IgD-negative memory B cell (primary cell): ENCODE measurements around the gene KCNH5. TPM values are rescaled to one million over a fixed set of nuclear protein-coding genes. Genes with fewer than 3 reads are reported as not detected.

ENCODE experiments used
- H3K27ac Mint-ChIP-seq, 3 donors: one replicate each; pipeline ENCODE4 v1.8.0; 2020 to 2022; ENCODE audit warnings: mild to moderate bottlenecking in 3 of 3, mixed read lengths in 3 of 3, moderate library complexity in 1 of 3
- H3K27me3 Mint-ChIP-seq: one replicate; pipeline ENCODE4 v1.8.0; 2021; ENCODE audit warnings: mixed read lengths
- H3K36me3 Mint-ChIP-seq: one replicate; pipeline ENCODE4 v1.8.0; 2020; ENCODE audit warnings: mild to moderate bottlenecking, mixed read lengths
- H3K4me1 Mint-ChIP-seq, 3 donors: one replicate each; pipeline ENCODE4 v1.8.0; 2020 to 2022; ENCODE audit warnings: mixed read lengths in 3 of 3, mild to moderate bottlenecking in 1 of 3
- H3K4me3 Mint-ChIP-seq, 4 donors: one replicate each; pipeline ENCODE4 v1.8.0; 2020 to 2022; ENCODE audit warnings: mild to moderate bottlenecking in 4 of 4, mixed read lengths in 4 of 4, moderate library complexity in 3 of 4
- H3K9me3 Mint-ChIP-seq, 3 donors: one replicate each; pipeline ENCODE4 v1.8.0; 2020 to 2021; ENCODE audit warnings: mixed read lengths in 3 of 3, mild to moderate bottlenecking in 1 of 3
- polyA plus RNA-seq: library from polyadenylated mRNA; unstranded; fragments of 300-500 nt; fragmentation: Illumina TruSeq; gene quantifications from one replicate; pipeline ENCODE4 v1.2.3, GENCODE V29; 2021

The KCNH5 gene
- polyA plus RNA-seq, 1 donor from 2014 or later, result not detected

- H3K9me3 Mint-ChIP-seq, result peaks cover 0 to 2% (median 0%) of the 10 kb centered on the region in 3 donors
- no peak overlapping the region for H3K4me3 Mint-ChIP-seq
- no peak overlapping the region for H3K27ac Mint-ChIP-seq
- H3K27me3 Mint-ChIP-seq, result no peaks in the 10 kb centered on the region
- H3K4me1 Mint-ChIP-seq, result no peaks in the 10 kb centered on the region
- no peaks in the 10 kb centered on the region for H3K36me3 Mint-ChIP-seq
Measured at GRCh38 chr14:62709773-62710172, 335.5 kb downstream of the KCNH5 start.

DNA sequence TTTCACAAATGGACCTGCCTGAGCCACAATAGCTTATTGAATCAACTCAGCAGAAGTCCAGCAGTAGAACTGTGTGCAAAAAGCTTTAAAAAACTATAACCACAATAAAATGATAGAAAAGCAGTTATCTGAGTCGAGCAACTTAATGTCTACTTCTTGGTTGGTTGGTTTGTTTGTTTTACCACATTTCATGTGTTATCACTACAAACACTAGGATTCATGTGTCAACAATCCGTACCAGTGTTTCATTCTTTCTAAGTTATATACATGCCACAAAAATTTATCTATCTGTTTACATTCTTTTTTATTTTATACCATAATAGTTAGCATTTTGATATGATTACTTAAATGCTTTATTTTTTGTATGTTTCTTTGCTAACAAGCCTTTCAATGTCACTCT, 339.0 kb downstream of the KCNH5 start:
- Mint-ChIP-seq H3K27me3 (no peaks in the 10 kb centered on the region), H3K4me3 (no peak overlapping the region), H3K4me1 (no peaks in the 10 kb centered on the region), H3K36me3 (no peaks in the 10 kb centered on the region), H3K27ac (no peak overlapping the region), H3K9me3 (peaks cover 0 to 2% (median 0%) of the 10 kb centered on the region in 3 donors)

DNA sequence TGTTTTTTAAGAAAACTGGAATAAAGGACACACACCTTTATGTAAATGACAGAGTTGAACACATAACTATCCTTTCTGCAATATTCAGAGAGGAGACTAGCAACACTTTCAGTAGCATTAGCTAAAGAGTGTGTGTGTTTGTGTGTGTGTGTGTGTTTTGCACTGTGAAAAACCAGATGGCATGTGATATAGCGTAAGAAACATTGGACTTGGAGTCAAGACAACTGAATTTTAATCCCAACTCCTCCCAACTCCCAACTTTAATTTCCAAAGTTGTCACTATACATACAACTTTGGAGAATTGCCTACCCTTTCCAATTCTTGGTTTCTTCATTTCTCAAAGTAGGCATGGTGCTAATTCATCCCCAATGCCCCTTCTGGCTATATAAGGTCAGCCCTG, 347.8 kb downstream of the KCNH5 start:
- Mint-ChIP-seq H3K27ac (no peak overlapping the region), H3K4me1 (no peaks in the 10 kb centered on the region), H3K4me3 (no peak overlapping the region), H3K36me3 (peaks cover 2% of the 10 kb centered on the region), H3K9me3 (peaks cover 0 to 8% (median 3%) of the 10 kb centered on the region in 3 donors), H3K27me3 (no peaks in the 10 kb centered on the region)

DNA sequence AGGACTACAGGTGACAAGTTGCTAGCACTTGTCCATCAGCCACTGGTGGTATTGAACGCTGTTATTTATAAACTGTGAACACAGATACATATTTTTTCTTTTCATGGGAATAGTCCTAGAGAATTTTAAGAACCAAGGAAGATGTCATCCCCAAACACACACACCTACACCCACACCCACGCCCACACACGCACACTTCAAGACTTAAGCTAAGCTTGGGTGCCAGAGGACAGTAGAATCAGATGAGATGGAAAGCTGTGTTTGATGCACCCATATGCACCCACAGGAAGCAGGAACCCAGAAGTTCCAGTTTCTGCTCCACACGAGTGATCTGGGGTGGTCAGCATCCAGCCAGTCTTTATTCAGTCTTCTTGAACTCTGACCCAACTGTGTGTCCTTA, 348.3 kb downstream of the KCNH5 start:
- no peaks in the 10 kb centered on the region for H3K27me3 Mint-ChIP-seq
- H3K4me1 Mint-ChIP-seq, result no peaks in the 10 kb centered on the region
- no peak overlapping the region for H3K27ac Mint-ChIP-seq
- peaks cover 0 to 8% (median 3%) of the 10 kb centered on the region in 3 donors for H3K9me3 Mint-ChIP-seq
- H3K4me3 Mint-ChIP-seq, result no peak overlapping the region
- H3K36me3 Mint-ChIP-seq, result peaks cover 2% of the 10 kb centered on the region

DNA sequence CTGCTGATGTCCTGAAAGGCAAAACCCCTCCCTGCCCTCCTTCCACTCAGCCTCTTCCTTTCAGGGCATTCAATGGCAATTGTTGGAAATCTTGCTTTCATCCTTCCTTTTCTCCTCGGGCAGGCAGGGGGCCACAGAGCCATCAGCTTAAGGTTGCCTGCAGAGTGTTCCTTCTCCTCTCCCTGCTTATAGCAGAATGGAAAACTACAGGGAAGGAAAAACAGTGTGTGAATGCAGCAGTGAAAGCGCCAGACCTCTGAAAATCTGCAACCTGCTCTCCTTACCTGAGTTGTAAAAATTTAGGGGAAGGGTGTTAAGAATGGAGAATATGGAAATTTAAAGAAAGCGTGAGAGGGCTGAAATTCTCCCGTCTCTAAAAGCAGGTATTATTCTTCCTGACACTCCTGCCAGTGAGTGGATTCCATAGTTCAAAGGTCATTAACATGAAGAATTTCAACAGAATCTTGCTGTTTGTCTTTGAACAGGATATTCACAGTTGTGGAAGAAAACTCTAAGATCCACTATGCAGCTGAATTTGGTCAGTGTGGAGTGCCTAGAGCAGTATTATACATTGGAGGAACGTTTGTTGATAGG, 348.8 kb downstream of the KCNH5 start:
- Mint-ChIP-seq H3K4me3 (no peak overlapping the region), H3K36me3 (peaks cover 2% of the 10 kb centered on the region), H3K4me1 (no peaks in the 10 kb centered on the region), H3K27ac (no peak overlapping the region), H3K27me3 (no peaks in the 10 kb centered on the region), H3K9me3 (peaks cover 0 to 8% (median 3%) of the 10 kb centered on the region in 3 donors)

DNA sequence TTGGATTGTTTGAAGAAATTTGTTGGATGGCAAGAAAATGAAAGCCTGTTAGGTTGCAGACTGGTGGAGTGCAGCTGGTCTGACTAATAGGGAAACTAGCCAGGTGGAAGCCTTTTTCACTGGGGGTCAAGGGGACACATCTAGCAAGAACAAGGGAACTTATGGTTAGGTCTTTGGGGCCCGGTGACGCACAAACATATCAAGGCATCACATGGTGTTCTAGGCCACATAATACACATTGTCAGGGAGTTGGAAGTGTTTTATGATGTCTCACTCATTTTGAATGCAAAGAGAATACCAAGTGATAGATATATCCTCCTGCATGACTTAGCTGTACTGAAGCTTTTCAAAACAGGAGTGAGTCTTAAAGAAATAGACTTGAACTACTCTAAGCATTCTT, 351.2 kb downstream of the KCNH5 start:
- Mint-ChIP-seq H3K4me1 (no peaks in the 10 kb centered on the region), H3K36me3 (peaks cover 2% of the 10 kb centered on the region), H3K27ac (no peak overlapping the region), H3K27me3 (no peaks in the 10 kb centered on the region), H3K4me3 (no peak overlapping the region), H3K9me3 (peaks cover 3 to 9% (median 3%) of the 10 kb centered on the region in 3 donors)

GRCh38 chr14:62692490-62693106, 352.7 kb downstream of the KCNH5 start:
- Mint-ChIP-seq H3K27ac (no peak overlapping the region), H3K27me3 (no peaks in the 10 kb centered on the region), H3K9me3 (peaks cover 3 to 23% (median 7%) of the 10 kb centered on the region in 3 donors), H3K4me1 (no peaks in the 10 kb centered on the region), H3K4me3 (no peak overlapping the region), H3K36me3 (peaks cover 2% of the 10 kb centered on the region)

DNA sequence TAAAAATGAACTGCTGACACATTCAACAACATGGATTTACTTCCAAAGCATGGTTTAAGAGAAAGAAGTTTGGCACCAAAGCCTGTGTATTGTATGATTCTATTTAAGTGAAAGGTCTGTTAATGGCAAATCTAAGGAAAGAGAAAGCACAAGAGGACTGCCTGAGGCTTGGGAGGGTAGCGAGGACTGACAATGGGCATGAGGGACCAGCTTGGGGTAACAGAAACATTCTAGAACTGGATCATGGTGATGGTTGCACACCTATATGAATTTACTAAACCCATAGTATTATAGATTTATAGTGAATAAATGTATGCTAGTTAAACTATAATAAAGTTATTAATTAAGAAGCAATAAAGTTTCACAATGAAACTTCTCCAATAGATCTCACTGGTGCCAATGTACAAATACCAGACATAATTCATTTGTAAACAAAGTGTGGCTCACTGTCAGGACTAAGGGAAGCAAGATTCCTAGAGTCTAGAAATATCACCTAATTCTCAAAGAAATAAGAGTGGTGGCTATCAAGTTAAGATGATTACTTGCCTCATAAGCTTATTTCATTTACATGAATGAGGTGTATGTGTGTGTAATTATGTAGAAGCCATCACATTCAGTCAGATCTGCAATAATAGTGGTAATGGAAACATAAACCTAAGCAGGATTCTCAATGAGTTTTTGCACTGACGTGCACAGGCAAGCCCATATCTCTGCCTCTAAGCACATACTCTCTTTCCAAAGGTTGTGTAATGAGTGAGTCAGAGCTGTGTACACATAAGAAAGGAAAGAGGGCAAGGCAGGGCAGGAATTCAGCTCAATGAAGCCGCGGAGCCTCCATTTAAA, 353.4 kb downstream of the KCNH5 start:
- Mint-ChIP-seq H3K9me3 (peaks cover 5 to 30% (median 7%) of the 10 kb centered on the region in 3 donors), H3K27ac (no peak overlapping the region), H3K36me3 (peaks cover 2% of the 10 kb centered on the region), H3K27me3 (no peaks in the 10 kb centered on the region), H3K4me3 (no peak overlapping the region), H3K4me1 (no peaks in the 10 kb centered on the region)

- Mint-ChIP-seq H3K27me3 (no peaks in the 10 kb centered on the region), H3K4me3 (no peak overlapping the region), H3K36me3 (peaks cover 2% of the 10 kb centered on the region)
Measured at GRCh38 chr14:62689733-62690132, 355.5 kb downstream of the KCNH5 start.

DNA sequence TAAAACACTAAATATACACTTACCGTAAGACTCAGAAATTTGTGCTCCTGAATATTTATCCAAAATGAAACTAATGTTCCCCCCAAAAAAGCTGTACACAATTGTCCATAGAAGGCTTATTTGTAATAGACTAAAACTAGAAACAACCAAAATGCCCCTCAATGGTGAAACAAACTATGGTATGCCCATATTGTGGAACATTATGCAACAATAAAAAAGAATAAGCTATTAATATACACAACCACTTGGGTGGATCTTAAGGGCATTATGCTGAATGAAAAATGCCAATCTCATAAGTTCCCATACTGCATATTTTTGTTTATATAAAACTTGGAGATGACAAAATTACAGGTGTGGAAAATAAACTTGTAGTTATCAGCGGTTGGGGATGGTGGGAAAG, 357.4 kb downstream of the KCNH5 start:
- no peaks in the 10 kb centered on the region for H3K36me3 Mint-ChIP-seq
- H3K4me3 Mint-ChIP-seq, result no peak overlapping the region
- H3K27ac Mint-ChIP-seq, result no peak overlapping the region
- H3K9me3 Mint-ChIP-seq, result peaks cover 2 to 27% (median 10%) of the 10 kb centered on the region in 3 donors
- H3K27me3 Mint-ChIP-seq, result no peaks in the 10 kb centered on the region
- H3K4me1 Mint-ChIP-seq, result no peaks in the 10 kb centered on the region

More at GRCh38 chr14:62689733-62690132, 355.5 kb downstream of the KCNH5 start:
- Mint-ChIP-seq H3K27ac (no peak overlapping the region), H3K4me1 (no peaks in the 10 kb centered on the region), H3K9me3 (peaks cover 2 to 31% (median 10%) of the 10 kb centered on the region in 3 donors)

- no peaks in the 10 kb centered on the region for H3K27me3 Mint-ChIP-seq
- no peak overlapping the region for H3K4me3 Mint-ChIP-seq
- H3K36me3 Mint-ChIP-seq, result no peaks in the 10 kb centered on the region
- H3K27ac Mint-ChIP-seq, result no peak overlapping the region
- peaks cover 2 to 24% (median 10%) of the 10 kb centered on the region in 3 donors for H3K9me3 Mint-ChIP-seq
- no peaks in the 10 kb centered on the region for H3K4me1 Mint-ChIP-seq
Measured at GRCh38 chr14:62684376-62684775, 360.9 kb downstream of the KCNH5 start.

DNA sequence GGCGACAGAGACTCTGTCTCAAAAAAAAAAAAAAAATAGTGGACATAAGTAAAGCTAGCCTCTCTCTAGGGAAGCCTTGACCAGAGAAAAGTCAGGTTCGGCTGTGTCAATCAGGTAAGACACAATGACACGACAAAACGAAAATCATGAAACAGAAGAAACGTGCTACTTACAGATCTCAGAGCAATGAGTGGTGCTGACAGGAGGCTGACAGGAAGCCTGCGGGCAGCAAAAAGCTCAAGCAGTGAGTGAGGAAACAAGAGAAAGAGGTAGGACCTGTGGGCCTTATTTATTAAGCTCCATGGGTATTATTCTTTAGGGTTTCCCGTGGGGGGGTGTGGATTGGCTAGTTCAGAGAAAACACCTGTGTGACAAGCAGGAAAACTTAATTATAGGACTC, 363.1 kb downstream of the KCNH5 start:
- H3K27ac Mint-ChIP-seq, result no peak overlapping the region
- H3K4me3 Mint-ChIP-seq, result no peak overlapping the region
- H3K4me1 Mint-ChIP-seq, result no peaks in the 10 kb centered on the region
- peaks cover 0 to 4% (median 4%) of the 10 kb centered on the region in 3 donors for H3K9me3 Mint-ChIP-seq
- no peaks in the 10 kb centered on the region for H3K36me3 Mint-ChIP-seq
- H3K27me3 Mint-ChIP-seq, result no peaks in the 10 kb centered on the region

DNA sequence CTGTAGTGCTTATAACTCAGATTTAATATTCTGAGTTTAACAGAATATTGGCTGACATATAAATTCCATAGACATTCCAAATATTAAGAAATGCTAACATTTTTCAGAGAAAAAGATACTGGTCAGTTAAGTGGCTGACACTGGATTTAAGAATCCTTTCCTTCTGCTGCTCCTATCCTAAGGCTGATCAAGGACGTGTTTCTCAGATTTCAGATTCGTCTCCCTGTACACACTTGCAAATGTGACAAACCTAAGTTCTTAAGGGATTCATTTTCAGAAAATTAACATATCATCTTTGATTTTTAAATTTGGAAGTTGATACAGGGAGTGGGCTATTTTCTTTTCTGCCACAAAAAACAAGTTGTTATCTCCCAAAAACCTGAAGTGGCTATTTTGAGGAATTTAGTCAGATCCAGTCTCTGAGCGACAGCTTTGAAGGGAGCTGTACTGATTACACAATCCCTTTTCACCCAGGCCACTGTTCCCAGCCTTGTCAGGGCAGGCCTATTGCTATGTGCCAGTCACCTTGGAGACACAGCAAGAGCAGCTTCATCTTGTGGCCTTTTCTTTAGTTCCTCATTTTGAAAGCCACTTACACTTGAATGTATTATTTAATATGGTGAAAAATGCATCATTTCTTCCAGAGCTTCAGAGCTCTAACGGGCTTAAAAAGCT, 370.6 kb downstream of the KCNH5 start:
- Mint-ChIP-seq H3K27me3 (no peaks in the 10 kb centered on the region), H3K9me3 (peaks cover 0 to 4% (median 2%) of the 10 kb centered on the region in 3 donors), H3K4me3 (no peak overlapping the region), H3K27ac (no peak overlapping the region), H3K36me3 (no peaks in the 10 kb centered on the region), H3K4me1 (no peaks in the 10 kb centered on the region)

DNA sequence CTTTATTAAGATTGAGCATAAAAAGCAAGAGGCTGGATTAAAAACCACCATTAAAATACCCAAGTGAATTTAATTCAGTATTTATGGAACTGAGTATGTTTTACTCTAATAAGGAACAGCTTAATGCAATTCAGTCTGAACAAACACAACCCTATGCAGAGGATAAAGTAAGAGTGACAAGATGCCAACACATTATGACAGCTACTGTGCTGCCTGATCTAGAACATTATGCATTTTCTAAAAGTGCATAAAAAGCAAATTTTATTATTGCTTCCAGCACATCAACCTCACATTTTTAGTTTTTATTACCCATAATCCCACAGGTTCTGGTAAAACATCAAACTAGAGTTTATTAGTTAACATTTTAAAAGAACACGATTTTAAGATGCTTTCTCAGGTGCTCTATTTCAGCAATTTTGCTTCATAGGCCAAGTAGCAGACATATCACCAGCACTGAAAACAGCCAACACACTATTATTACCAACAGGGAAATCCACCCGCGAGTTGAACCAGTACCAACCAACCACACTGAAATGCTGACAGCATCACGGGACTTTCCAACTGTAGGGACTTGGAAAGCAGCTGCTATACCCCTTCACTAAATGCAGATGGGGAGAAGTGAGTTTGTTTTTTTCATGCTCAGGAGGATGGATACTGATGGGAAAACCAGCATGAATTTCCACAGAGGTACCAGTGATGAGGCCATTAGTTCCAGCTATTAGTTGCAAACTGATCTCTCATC, 372.1 kb downstream of the KCNH5 start:
- Mint-ChIP-seq H3K9me3 (peaks cover 0 to 4% (median 2%) of the 10 kb centered on the region in 3 donors), H3K27me3 (no peaks in the 10 kb centered on the region), H3K4me3 (no peak overlapping the region), H3K36me3 (no peaks in the 10 kb centered on the region), H3K4me1 (no peaks in the 10 kb centered on the region), H3K27ac (no peak overlapping the region)
